KOPT-K1 (cell line): ENCODE results near the gene STIM2.

Source experiments
- H3K27ac ChIP-seq: fragments of 200-600 bp; sonication (generic); 2 replicates; pipeline ENCODE4 v1.5.1; 2016; ENCODE audit warnings: antibody characterized with exemption, mild to moderate bottlenecking, low read depth, low read length; ENCODE audit not compliant: poor library complexity, severe bottlenecking
- H3K36me3 ChIP-seq: fragments of 200-600 bp; sonication (generic); 2 replicates; pipeline ENCODE4 v1.5.1; 2017; ENCODE audit warnings: antibody characterized with exemption, mild to moderate bottlenecking, low read length, moderate library complexity; ENCODE audit not compliant: insufficient read depth
- H3K9me3 ChIP-seq: fragments of 200-600 bp; sonication (generic); 2 replicates; pipeline ENCODE4 v1.5.1; 2017; ENCODE audit warnings: antibody characterized with exemption, low read length, mild to moderate bottlenecking; ENCODE audit not compliant: insufficient read depth, poor library complexity, severe bottlenecking

Gene STIM2

GRCh38 chr4:26999689-27000088 is 139.0 kb downstream of the STIM2 start:
- Histone ChIP-seq H3K36me3 (peaks cover 7% of the 10 kb centered on the region; the same call in 1 of the 2 replicates), H3K27ac (no peak overlapping the region), H3K9me3 (no peaks in the 10 kb centered on the region)

- H3K36me3 ChIP-seq = peaks cover 9% of the 10 kb centered on the region; the same call in 1 of the 2 replicates
- H3K9me3 ChIP-seq = no peaks in the 10 kb centered on the region
- H3K27ac ChIP-seq = no peak overlapping the region
Measured at GRCh38 chr4:27000122-27000521, 139.5 kb downstream of the STIM2 start.

- peaks cover 9% of the 10 kb centered on the region; the same call in 1 of the 2 replicates for H3K36me3 ChIP-seq
- no peaks in the 10 kb centered on the region for H3K9me3 ChIP-seq
- no peak overlapping the region for H3K27ac ChIP-seq
Measured at GRCh38 chr4:27000820-27001219, 140.2 kb downstream of the STIM2 start.

GRCh38 chr4:27001398-27002164 is 140.9 kb downstream of the STIM2 start:
- H3K36me3 ChIP-seq = peaks cover 9% of the 10 kb centered on the region; the same call in 1 of the 2 replicates
- H3K9me3 ChIP-seq = no peaks in the 10 kb centered on the region
- H3K27ac ChIP-seq = no peak overlapping the region

GRCh38 chr4:27003642-27004113 is 143.0 kb downstream of the STIM2 start:
- Histone ChIP-seq H3K27ac (no peak overlapping the region), H3K9me3 (no peaks in the 10 kb centered on the region), H3K36me3 (peaks cover 12% of the 10 kb centered on the region)

GRCh38 chr4:27005501-27005900 is 144.9 kb downstream of the STIM2 start:
- H3K9me3 ChIP-seq = no peaks in the 10 kb centered on the region
- no peak overlapping the region for H3K27ac ChIP-seq
- H3K36me3 ChIP-seq = peaks cover 24% of the 10 kb centered on the region

- Histone ChIP-seq H3K36me3 (peaks cover 24% of the 10 kb centered on the region), H3K27ac (no peak overlapping the region), H3K9me3 (no peaks in the 10 kb centered on the region)
Measured at GRCh38 chr4:27005905-27006590, 145.4 kb downstream of the STIM2 start.

GRCh38 chr4:27006646-27007045 is 146.0 kb downstream of the STIM2 start:
- H3K36me3 ChIP-seq = peaks cover 24% of the 10 kb centered on the region
- no peak overlapping the region for H3K27ac ChIP-seq
- H3K9me3 ChIP-seq = no peaks in the 10 kb centered on the region

GRCh38 chr4:27007507-27007906 is 146.9 kb downstream of the STIM2 start:
- H3K27ac ChIP-seq = no peak overlapping the region
- H3K9me3 ChIP-seq = no peaks in the 10 kb centered on the region
- H3K36me3 ChIP-seq = peaks cover 24% of the 10 kb centered on the region

- H3K27ac ChIP-seq = no peak overlapping the region
Measured at GRCh38 chr4:27008679-27009078, 148.0 kb downstream of the STIM2 start.

GRCh38 chr4:27009539-27009938 is 148.9 kb downstream of the STIM2 start:
- no peaks in the 10 kb centered on the region for H3K9me3 ChIP-seq
- H3K36me3 ChIP-seq = peaks cover 19% of the 10 kb centered on the region
- H3K27ac ChIP-seq = no peak overlapping the region

More at GRCh38 chr4:27008679-27009078, 148.0 kb downstream of the STIM2 start:
- Histone ChIP-seq H3K9me3 (no peaks in the 10 kb centered on the region), H3K36me3 (peaks cover 24% of the 10 kb centered on the region)

GRCh38 chr4:27010334-27010940 is 149.8 kb downstream of the STIM2 start:
- H3K36me3 ChIP-seq = peaks cover 15% of the 10 kb centered on the region
- no peaks in the 10 kb centered on the region for H3K9me3 ChIP-seq
- no peak overlapping the region for H3K27ac ChIP-seq

- H3K36me3 ChIP-seq = peaks cover 19% of the 10 kb centered on the region
Measured at GRCh38 chr4:27011401-27011800, 150.8 kb downstream of the STIM2 start.

GRCh38 chr4:27013012-27013411 is 152.4 kb downstream of the STIM2 start:
- Histone ChIP-seq H3K36me3 (peaks cover 28% of the 10 kb centered on the region), H3K9me3 (no peaks in the 10 kb centered on the region), H3K27ac (no peak overlapping the region)

More at GRCh38 chr4:27011401-27011800, 150.8 kb downstream of the STIM2 start:
- Histone ChIP-seq H3K9me3 (no peaks in the 10 kb centered on the region), H3K27ac (no peak overlapping the region)

- peaks cover 42% of the 10 kb centered on the region for H3K36me3 ChIP-seq
- H3K27ac ChIP-seq = no peak overlapping the region
- H3K9me3 ChIP-seq = no peaks in the 10 kb centered on the region
Measured at GRCh38 chr4:27016551-27016950, 155.9 kb downstream of the STIM2 start.
